Uterus (tissue), 2 donors: ENCODE data around the gene SHISA9.

Experiments
- CTCF ChIP-seq, 4 experiments: fragments of 200-600 bp in 2 of 4; fragments of 450-650 bp in 2 of 4; sonication (generic) in 2 of 4; IDR thresholded peaks; one replicate each; pipeline ENCODE4 v1.5.1; 2016 to 2019; ENCODE audit warnings: antibody characterized with exemption in 4 of 4, mild to moderate bottlenecking in 2 of 4, moderate library complexity in 1 of 4
- POLR2A ChIP-seq, 2 donors: fragments of 450-650 bp; IDR thresholded peaks; one replicate each; pipeline ENCODE4 v1.6.1; 2016; ENCODE audit warnings: antibody characterized with exemption in 2 of 2, mild to moderate bottlenecking in 1 of 2, moderate library complexity in 1 of 2

- TF ChIP-seq CTCF (IDR thresholded peaks at IDR 0.05) (no peak), POLR2A (IDR thresholded peaks at IDR 0.05) (no peak)
These were observed 50.0 kb downstream of the SHISA9 start for GRCh38 chr16:12951392-12951791.
